HG02884 (cell line): Measurements from ENCODE around the gene RSRC1.
"Not testable (repeated sequence)": the region's sequence is repeated elsewhere in the genome, so short reads cannot be mapped to it uniquely, and the experiment has no call there.

ENCODE experiments used
- ATAC-seq: cut with Tn5 transposase; IDR thresholded peaks from one replicate; pipeline ENCODE4 v1.9.1; 2021; ENCODE audit warnings: mild to moderate bottlenecking, moderate library complexity; ENCODE audit not compliant: unreplicated experiment

Gene RSRC1

DNA sequence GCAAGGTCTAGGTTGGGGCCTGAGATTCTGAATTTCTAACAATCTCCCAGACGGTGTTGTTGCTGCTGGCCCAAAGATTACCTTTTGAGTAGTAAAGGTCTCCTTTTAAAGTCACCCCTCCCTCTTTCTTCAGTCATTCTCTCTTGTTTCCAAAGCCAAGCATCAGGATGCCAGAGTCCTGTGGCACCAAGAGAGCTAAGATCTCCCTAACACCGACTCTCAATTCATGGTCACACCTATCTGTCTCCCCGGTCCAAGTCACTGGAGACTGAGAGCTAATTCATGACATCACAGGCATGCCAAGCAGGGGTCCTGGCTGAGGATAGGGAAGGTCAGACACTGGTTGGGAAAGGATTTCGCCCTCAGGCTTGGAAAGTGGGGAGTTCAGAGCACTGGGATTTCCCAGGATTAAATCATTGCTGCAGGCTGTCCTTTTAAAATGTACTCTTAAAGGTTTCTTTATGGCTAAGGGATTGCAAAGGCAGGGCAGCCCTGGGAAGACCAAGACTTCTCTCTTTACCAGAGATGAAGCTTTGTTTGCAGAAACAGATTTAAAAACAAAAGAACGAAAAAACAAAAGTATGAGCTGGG, 11.0 kb upstream of the RSRC1 start:
- no peak for ATAC-seq

DNA sequence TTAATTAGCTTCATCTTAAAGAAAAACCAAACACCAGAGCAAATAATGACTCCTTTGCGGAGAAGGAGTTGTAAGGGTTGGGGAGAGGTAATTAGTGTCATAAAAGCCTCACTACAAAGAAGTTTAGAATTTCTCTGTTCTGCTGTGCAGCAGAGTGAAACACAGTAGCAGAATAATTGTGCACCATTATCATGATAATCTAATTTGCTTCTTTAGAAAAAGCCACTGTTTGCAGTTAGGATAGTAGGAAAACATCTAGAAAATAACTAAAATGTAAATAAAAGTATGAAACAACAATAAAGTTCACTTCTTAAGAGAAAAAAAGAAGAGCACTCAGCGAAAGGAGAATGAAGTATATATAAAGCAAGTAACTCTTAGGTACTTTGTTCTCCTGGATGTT, 9.2 kb upstream of the RSRC1 start:
- ATAC-seq = no peak

DNA sequence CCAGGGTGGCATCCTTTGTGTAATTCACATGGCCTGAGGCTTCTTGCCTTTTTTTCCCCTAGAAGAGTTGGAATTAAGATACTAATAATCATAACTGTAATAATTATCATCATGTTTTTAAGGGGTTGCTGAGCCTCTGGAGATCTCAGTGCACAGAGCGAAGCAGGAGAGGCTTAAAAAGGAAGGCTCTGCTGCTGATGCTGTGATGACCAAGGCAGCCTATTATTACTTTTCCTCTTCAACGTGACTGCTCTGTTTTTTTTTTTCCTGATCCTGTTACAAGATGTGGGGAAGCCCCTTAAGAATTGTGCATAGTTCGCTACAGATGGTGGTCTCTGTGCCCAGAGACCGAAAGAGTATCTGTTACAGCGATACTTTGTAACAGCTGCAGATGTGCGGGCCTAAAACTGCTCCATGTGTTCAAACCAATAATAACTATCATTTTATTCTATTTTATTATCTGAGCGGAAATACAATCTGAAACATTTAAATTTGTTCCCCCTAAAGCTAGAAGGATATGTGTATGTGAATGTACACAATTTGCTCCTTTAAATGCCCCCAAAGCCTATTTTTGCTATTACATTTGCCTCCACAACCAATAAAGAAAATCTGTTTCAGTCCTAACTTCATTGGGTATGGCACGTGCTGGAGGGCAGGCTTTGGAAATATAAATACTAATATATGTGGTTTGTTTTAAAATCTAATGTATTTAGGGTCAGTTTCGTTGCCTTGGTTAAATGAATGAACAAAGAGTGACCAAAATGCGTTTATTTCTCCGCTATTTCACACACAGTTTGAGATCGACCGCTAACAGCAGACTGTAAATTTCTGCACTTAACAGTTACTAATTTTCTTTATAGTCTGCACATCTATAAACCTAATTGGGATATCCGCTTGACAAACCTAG, 8.3 kb upstream of the RSRC1 start:
- ATAC-seq = no peak

DNA sequence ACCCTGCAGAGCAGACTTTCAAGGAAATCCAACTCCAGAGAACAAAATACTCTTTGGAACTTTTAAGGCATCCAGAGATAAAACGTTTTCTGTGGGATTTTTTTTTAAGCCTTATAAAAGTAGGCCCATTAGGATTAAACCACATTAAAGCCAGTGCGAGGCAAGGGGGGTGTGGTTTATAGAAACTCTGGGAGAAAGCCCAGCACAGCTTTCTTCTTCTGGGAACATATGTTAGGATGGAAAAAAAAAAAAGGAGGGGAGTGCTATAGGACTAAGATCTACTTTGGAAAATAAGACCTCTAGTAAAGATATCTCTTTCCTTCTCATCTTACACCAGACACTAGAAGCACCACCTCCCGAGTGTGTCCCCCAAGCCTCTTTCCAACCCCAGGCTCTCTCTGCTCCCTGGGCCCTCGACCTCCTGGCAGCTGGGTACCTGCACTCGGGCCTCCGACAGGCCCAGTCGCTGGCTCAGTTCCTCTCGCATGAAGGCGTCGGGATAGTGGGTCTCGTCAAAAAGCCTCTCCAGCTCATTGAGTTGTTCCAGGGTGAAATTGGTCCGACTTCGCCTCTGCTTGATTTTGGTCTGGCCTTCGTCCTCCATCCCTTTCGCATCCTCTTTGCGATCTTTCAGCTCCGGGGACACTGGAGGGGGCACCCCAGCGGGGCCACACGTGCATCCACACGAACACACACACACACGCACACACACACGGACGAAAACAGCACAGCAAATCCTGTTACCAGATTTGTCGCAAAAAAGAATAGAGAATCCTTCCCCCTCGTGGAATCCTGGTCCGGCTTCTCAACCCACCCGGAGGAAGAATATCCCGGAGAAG, 7.4 kb upstream of the RSRC1 start:
- ATAC-seq = no peak

DNA sequence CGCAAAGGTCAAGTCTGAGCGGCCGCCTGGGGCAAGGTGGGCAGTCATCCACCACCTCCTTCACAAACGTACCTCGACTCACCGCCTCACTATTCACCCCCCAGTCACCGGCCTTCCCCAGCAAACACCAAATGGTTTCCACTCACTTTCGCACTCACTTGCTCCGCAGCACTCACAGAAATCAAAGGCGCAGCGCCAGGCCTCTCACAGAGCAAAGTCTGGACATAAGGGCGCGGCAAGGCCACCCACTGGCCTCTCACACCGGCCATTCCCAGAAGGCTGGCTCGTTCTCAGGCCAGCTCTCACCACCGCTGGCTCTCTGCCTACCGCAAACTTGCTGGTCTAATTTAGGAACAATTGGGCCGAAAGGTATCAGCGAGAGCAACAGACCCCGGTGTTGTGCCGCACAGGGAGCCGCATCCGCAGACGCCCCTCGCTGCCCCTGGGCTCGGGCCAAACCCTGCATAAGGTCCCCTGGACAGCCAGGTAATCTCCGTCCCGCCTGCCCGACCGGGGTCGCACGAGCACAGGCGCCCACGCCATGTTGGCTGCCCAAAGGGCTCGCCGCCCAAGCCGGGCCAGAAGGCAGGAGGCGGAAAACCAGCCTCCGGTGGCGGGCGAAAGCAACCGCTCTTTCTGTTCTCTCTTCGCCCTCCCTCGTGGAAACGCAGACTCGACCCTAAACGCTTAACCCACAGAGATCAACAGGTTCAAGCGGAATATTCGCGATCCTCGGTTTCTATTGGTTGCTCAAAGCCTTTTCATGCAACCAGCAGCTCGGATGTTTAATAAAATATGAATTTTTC, 6.6 kb upstream of the RSRC1 start:
- no peak for ATAC-seq

- no peak for ATAC-seq
These were observed 6.0 kb upstream of the RSRC1 start for GRCh38 chr3:158103887-158104327.

DNA sequence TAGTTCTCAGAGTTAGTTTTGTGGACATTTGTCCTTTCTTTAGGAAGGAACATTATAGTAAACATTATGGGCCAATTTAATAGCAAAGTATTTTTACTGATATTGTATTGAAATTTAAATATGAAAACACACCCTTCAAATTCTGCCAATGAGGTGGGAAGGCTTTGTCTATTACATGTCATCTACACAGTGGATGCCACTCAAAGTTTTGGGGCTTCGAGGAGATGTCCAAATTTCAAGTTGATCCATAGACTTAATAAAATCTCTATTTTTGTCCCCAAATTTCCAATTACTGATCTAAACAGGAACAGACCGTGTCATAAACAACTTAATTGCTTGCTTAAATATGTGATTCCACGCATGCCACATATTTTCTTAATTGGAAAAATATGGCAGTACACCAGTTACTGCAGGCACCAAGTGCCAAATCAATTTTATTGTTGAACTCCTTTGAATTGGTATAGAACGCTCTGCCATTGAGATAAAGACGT, 5.4 kb upstream of the RSRC1 start:
- ATAC-seq = no peak

- ATAC-seq = no peak
These were observed 4.7 kb upstream of the RSRC1 start for GRCh38 chr3:158105119-158105709.

DNA sequence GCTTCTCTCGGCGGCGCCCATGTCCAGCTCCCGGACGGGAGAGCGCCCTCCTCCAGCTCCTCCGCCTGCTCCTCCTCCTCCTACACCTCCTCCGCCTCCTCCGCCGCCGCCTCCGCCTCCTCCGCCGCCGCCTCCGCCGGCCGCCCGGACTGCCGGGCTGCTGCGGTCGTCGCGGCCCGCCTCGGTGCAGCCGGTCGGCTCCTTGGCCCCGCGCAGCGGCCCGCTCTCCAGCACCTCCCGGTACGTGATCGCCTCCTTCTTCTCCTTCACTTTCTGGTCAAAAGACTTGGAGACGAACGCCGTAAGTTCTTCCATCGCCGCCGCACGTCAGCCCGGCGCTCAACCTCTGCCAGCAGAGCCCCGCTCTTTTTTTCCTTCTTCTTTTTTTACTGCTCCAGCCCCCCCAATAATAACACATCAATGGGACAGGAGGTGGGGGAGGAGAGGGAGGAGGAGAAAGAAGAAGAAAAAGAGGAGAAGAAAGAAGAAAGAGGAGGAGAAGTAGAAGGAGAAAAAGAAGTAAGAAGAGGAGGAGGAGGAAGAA, 4.1 kb upstream of the RSRC1 start:
- ATAC-seq = no peak

DNA sequence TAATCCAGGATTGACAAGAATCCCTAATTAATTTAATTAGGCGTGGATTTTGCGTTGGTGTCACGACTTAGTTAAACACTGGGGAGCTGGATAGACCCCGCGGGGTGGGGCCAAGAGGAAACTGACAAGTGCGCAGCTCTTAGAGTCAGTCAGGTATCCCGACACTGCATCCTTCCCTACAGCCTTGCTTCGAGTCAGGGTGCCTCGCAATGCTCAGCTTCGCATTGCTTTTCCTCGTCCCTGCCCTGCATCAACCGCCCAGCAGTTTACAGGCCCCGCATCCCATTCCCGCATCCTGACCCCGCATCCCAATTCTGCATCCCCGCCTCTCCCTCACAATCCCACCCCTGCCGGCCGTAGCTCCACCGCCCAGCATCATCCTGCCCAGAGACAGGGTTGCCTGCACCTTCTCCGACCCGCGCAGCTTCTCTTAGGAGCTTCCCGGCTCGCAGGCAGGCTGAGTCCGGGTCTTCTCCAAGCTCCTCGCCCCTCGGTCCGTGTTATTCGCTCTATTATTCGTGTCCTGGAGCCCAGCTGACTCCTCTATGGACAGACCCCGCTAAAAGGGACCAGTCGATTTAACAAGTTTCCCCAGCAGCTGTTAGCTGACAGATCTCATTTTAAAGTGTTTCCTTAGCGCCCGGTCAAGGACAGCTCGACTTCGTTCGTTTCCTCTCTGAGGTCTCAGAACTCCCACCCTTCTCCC, 3.0 kb upstream of the RSRC1 start:
- no peak for ATAC-seq

GRCh38 chr3:158107605-158108444, 2.1 kb upstream of the RSRC1 start:
- ATAC-seq = no peak

DNA sequence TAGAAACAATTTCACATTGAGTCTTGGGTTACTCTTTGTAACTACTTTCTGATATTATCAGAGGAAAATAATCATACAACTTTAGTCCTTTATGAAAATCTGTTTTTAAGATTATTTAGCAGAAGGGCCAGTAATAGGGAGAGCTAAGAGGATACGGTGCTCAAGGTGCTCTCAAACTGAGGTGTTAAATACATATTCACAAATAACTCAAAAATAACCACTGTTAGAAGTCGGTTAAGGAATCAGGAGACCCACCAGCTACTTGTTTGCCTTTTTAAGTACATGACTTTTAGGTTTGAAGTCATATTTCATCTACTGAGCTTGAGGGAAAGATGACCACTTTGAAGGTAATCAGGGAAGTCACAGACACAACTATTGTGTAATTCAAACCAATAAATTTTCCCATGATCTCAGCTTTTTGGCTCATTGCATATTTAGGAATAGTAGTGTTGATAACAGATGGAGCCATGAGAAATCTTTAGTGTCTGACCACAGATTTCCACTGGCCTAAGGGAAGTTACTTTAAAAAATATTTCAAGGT, 1.4 kb upstream of the RSRC1 start:
- ATAC-seq = no peak

- ATAC-seq = no peak
These were observed 540 bp upstream of the RSRC1 start for GRCh38 chr3:158109295-158109803.

GRCh38 chr3:158110658-158111018, 749 bp downstream of the RSRC1 start:
- no peak for ATAC-seq

- ATAC-seq = no peak
These were observed 2.0 kb downstream of the RSRC1 start for GRCh38 chr3:158111861-158112260.

GRCh38 chr3:158113595-158113994, 3.7 kb downstream of the RSRC1 start:
- not testable (repeated sequence) for ATAC-seq

GRCh38 chr3:158120330-158120729, 10.4 kb downstream of the RSRC1 start:
- ATAC-seq = no peak

- ATAC-seq = peak; percentile 94
These were observed 11.4 kb downstream of the RSRC1 start for GRCh38 chr3:158121295-158121694.
